IPS-NIHi7 (cell line): ENCODE results near the gene SGTB.
A peak's percentile ranks its signal among the peaks of the same experiment; 100 is the strongest.
"Not testable (repeated sequence)": the region's sequence is repeated elsewhere in the genome, so short reads cannot be mapped to it uniquely, and the experiment has no call there.

Experiments used
- DNase-seq: peaks from one replicate; pipeline ENCODE4 v3.0.0; 2012; ENCODE audit warnings: mixed read lengths; ENCODE audit errors: extremely low spot score

The SGTB gene

GRCh38 chr5:65734196-65734775 is 12.4 kb upstream of the SGTB start:
- DNase-seq = not testable (repeated sequence)

GRCh38 chr5:65732046-65732445 is 10.1 kb upstream of the SGTB start:
- not testable (repeated sequence) for DNase-seq

- DNase-seq = no peak
Measured at GRCh38 chr5:65730910-65731309, 9.0 kb upstream of the SGTB start.

- no peak for DNase-seq
Measured at GRCh38 chr5:65728218-65728617, 6.3 kb upstream of the SGTB start.

- no peak for DNase-seq
Measured at GRCh38 chr5:65727491-65728156, 5.7 kb upstream of the SGTB start.

- DNase-seq = peak; percentile 56
Measured at GRCh38 chr5:65722575-65723403, 880 bp upstream of the SGTB start.

- peak; percentile 39 for DNase-seq
Measured at GRCh38 chr5:65721050-65721719, 724 bp downstream of the SGTB start.

- DNase-seq = no peak
Measured at GRCh38 chr5:65718576-65719310, 3.2 kb downstream of the SGTB start.

- DNase-seq = no peak
Measured at GRCh38 chr5:65708145-65708544, 13.8 kb downstream of the SGTB start.

- DNase-seq = no peak
Measured at GRCh38 chr5:65707663-65708062, 14.2 kb downstream of the SGTB start.

- no peak for DNase-seq
Measured at GRCh38 chr5:65704621-65705239, 17.2 kb downstream of the SGTB start.

- no peak for DNase-seq
Measured at GRCh38 chr5:65702036-65702435, 19.9 kb downstream of the SGTB start.

- DNase-seq = no peak
Measured at GRCh38 chr5:65699338-65699737, 22.6 kb downstream of the SGTB start.

- DNase-seq = no peak
Measured at GRCh38 chr5:65696892-65697291, 25.0 kb downstream of the SGTB start.

GRCh38 chr5:65695896-65696295 is 26.0 kb downstream of the SGTB start:
- DNase-seq = no peak

- DNase-seq = no peak
Measured at GRCh38 chr5:65695162-65695755, 26.6 kb downstream of the SGTB start.

- DNase-seq = no peak
Measured at GRCh38 chr5:65693121-65693520, 28.8 kb downstream of the SGTB start.

GRCh38 chr5:65682148-65682547 is 39.8 kb downstream of the SGTB start:
- DNase-seq = no peak

GRCh38 chr5:65676056-65676455 is 45.9 kb downstream of the SGTB start:
- DNase-seq = not testable (repeated sequence)

- no peak for DNase-seq
Measured at GRCh38 chr5:65674749-65675148, 47.2 kb downstream of the SGTB start.

- DNase-seq = no peak
Measured at GRCh38 chr5:65672796-65673195, 49.1 kb downstream of the SGTB start.
